GM19240 (cell line): ENCODE results near the gene SLC39A13.

Experiments
- DNase-seq: peaks from one replicate; pipeline ENCODE4 v3.0.0; 2011; ENCODE audit warnings: low spot score; ENCODE audit not compliant: insufficient read length

Gene SLC39A13

GRCh38 chr11:47426062-47426956, 17.9 kb downstream of the SLC39A13 start, which contains the start of gene PSMC3:
TSS of gene PSMC3 (minus strand) at chr11:47426439. CDS start at chr11:47426279, 160 bp downstream.
- peak; percentile 93 for DNase-seq

DNA sequence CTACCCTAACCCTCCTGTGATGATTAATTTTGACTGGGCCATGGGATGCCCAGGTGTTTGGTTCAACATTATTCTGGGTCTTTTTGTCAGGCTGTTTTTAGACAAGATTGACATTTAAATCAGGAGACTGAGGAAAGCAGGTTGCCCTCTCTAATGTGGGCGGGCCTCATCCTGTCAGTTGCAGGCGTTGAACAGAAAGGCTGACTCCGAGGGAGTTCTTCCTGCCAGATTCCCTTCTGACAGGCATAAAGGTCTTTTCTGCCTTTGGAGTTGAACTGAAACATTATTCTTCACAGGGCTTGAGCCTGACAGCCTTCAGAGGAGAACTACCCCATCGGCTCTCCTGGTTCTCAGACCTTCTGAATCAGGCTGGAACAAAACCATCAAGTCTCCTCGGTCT, 22.1 kb downstream of the SLC39A13 start:
- no peak for DNase-seq

DNA sequence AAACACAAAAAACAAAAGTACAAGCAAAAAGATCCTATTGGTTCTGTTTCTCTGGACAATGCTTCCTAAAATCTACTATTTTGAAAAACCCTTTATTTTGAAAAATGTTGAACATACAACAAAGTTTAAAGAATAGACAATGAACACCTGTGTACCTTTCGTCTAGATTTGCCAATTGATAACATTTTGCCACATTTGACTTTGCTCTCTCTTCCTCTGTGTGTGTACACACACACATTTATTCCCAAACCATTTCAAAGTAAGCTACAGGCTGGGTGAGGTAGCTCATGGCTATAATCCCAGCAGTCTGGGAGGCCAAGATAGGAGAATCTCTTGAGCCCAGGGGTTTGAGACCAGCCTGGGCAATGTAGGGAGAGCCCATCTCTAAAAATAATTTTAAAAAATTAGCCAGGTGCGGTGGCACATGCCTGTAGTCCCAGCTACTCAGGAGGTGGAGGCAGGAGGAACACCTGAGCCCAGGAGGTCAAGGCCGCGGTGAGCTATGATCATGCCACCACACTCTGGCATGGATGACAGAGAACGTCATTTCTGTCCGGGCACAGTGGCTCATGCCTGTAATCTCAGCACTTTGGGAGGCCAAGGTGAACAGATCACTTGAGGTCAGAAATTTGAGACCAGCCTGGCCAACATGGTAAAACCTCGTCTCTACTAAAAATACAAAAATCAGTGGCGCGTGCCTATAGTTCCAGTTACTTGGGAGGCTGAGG, 23.1 kb downstream of the SLC39A13 start:
- DNase-seq = no peak

DNA sequence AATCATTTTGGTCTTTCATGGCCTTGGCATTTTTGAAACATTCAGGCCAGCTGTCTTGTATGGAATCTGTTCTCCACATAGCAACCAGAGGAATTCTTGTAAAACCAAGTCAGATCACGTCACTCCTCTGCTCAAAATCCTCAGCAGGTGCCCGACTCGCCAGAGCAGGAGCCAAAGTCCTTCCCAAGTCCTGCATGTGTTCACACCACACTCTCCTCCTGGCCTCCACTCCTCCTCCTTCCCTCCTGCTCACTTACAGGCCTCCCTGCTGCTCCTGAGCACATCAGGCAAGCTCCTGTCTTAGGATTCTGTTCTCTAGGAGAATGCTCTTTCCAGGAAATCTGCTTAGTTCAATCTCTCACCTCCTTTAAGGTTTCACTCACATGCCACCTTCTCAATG, 24.8 kb downstream of the SLC39A13 start:
- no peak for DNase-seq

- no peak for DNase-seq
Measured at GRCh38 chr11:47434011-47434786, 25.8 kb downstream of the SLC39A13 start.

GRCh38 chr11:47435687-47436086, 27.3 kb downstream of the SLC39A13 start:
- no peak for DNase-seq

DNA sequence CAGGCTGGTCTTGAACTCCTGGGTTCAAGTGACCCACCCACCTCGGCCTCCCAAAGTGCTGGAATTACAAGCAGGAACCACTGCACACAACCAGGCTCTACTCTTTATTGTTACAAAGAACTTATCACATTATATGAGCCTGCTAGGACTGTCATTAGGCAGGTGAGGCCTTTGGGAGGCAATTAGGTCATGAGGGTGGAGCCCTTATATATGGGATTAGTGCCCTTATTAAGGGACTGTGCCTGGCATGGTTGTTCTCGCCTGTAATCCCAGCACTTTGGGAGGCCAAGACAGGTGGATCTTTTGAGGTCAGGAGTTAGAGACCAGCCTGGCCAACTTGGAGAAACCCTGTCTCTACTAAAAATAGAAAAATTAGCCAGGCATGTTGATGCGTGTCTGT, 28.3 kb downstream of the SLC39A13 start:
- DNase-seq = no peak

DNA sequence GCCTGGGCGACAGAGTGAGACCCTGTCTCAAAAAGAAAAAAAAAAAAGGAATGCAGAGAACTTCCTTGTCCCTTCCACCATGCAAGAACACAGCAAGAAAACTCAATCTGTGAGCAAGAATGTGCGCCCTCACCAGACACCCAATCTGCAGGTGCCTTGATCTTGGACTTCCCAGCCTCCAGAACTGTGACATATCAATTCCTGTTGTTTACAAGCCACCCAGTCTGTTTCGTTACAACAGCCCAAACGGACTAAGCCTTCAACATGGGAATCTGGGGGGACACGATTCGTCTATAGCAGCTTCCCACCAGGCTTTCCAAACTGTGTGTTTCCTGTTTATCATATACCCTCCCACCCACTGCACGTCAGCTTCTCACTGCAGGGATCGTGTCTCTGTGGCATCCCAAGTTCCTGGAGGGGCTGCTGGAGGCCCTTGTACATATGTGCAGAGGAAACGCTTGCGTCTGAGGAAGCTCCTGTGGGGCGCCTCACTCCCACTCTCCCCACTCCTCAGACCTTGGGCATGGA, 28.9 kb downstream of the SLC39A13 start:
- no peak for DNase-seq

DNA sequence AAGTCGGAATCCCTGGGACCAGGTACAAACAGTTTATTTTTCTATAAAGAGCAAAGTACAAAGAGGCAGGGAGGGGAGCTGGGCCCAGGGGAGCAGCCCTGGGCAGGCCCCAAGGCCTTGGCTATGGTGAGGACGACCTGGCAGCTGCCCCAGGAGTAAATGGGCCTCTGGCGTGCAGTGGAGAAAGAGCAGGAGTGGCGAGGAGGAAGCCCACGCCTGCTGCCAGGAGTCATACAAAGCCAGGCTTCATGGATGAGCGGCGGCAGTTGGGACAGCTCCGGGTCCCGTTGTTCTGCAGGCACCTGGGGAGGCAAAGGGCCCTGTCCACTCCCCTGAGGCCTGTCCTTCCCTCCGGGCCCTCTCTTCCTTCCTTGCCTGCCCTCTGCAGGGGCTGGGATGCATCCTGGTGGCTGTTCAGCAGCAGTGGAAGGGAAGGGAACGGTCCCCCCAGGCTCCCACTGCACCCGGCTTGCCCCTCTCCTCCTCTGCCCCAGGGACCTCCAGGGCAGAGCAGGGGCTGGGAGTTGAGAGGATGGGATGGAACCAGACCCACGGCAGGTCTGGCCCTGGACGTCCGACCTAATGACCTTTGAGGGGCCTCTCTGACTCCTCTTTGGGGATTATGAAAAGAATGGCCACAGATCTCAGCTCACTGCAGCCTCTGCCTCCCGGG, 29.5 kb downstream of the SLC39A13 start:
- no peak for DNase-seq

GRCh38 chr11:47438721-47439120, 30.3 kb downstream of the SLC39A13 start:
- no peak for DNase-seq

GRCh38 chr11:47440054-47440476, 31.7 kb downstream of the SLC39A13 start:
- DNase-seq = no peak

DNA sequence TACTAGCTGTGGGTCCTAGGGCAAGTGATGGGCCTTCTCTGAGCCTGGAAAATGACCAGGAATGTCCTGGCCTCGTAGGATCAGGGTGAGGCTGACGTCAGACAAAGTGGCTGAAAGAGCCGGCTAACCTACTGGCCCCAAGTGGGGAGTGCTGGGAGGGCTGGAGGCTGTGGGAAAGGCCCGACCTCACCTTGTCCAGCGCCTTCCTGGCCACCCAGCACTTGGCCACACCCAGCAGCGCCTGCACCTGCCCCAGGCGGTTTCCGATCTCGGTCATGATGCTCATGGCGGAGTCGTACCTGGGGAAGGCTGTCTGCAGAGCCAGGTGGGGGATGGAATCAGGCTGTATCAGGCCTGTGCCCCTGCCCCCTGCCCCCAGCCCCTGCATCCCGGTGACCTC, 33.0 kb downstream of the SLC39A13 start:
- no peak for DNase-seq

- no peak for DNase-seq
Measured at GRCh38 chr11:47442514-47442913, 34.1 kb downstream of the SLC39A13 start.

GRCh38 chr11:47443028-47443700, 34.8 kb downstream of the SLC39A13 start:
- no peak for DNase-seq

DNA sequence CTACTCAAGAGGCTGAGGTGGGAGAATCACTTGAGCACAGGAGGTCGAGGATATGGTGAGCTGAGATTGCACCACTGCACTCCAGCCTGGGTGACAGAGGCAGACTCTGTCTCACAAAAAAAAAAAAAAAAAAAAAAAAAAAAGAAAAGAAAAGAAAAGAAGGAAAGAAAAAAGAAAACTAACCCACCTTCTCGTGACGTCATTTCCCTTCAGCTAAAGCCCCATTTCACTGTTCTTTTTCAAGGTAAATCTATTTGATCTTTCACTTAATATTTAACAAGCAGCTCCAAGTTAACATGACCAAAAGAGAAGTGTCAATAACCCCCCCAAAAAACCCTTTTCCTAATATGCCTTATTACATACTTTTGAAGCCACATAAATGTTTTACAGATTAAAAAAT, 35.4 kb downstream of the SLC39A13 start:
- DNase-seq = no peak

- no peak for DNase-seq
Measured at GRCh38 chr11:47445840-47446239, 37.5 kb downstream of the SLC39A13 start.

DNA sequence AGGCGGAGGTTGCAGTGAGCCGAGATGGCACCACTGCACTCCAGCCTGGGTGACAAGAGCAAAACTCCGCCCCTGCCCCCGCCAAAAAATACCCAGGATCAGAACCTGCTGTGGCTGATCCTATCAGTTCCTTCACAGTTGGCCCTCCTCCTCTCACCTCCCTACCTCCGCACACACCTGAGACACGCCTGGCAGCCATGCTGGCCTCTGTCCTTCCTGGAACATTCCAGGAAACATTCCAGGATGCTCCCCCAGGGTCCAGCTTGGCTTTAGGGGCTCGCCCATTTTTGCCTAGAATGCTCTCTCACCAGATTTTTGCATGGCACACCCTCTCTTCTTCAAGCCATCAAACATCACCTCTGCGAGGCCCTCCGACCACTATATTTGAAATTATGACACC, 38.4 kb downstream of the SLC39A13 start:
- no peak for DNase-seq

GRCh38 chr11:47447906-47448305, 39.5 kb downstream of the SLC39A13 start:
- no peak for DNase-seq

DNA sequence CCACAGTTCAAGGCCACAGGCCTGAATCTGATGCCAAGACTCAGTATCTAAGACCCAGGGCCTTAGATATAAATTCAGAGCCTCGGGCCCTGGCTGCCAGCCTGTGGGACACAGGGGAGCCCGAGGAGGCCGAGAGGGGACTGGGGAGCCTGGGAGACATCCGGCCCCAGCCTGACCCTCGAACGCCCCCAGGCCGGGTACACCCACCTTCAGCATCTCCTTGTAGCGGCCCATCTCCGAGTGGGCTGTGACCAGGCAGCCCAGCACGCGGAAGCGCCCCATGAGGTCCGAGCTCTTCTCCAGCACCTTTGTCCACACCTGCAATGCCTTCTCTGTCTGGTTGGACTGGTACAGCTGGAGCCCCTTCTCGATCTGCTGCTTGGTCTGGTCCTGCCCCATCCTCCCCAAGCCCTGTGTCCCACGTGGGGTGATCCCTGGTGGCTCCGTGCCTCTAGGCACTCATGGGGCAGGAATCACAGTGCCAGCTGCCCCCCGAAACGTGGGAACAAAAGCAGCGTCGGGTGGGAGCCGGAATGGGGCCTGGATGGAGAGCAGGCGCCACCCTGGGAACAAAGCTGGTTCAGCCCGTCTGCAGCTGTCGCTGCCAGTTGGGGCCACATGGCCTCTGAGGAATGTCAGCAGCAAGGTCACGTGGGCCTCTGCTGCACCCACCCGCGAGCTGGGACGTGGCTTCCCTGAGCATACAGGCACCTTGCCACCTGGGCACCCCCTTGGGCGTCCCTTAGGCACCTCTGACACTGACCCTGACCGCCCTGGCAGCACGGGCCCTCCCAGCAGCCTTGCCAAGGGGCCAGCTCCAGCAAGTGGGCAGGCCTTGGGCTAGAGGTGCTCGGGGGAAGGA, 40.4 kb downstream of the SLC39A13 start, which contains the start of gene RAPSN:
RAPSN (minus strand) TSS at position 571 of the 862 bp plus-strand sequence; CDS start at position 399, 172 bp downstream.
- no peak for DNase-seq
